ENCODE measurements around the gene ST7. TPM values are rescaled to one million over a fixed set of nuclear protein-coding genes. Genes with fewer than 3 reads are reported as not detected.

The ST7 gene
- total and polyA plus RNA-seq, 2 donors (not counting 1 experiment from before 2014, with no cell fraction given): 2.3 to 4.6 TPM

DNA sequence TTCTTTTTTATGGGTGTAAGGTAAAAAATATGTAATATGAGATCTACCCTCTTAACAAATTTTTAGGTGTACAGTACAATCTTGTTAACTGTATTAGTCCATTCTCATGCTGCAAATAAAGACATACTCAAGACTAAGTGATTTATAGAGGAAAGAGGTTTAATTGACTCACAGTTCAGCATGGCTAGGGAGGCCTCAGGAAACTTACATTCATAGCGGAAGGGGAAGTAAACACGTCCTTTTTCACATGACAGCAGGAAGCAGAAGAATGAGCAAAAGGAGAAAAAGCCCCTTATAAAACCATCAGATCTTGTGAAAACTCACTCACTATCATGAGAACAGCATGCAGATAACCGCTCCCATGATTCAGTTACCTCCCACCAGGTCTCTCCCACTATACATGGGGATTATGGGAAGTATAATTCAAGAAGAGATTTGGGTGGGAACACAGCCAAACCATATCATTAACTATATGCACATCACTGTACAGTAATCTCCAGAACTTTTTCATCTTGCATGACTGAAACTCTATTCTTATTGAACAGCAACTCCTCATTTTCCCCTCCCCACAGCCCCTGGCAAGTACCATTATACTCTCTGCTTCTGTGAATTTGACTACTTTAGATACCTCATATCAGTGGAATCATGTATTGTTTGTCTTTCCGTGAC lies 242.2 kb downstream of the ST7 start:
- intact Hi-C loops (cut with micrococcal nuclease): no loop called here
- H3K27me3 ChIP-seq (replicated peaks in 1 of 4; ENCODE audit: control extremely low read depth in 1 of 4, control insufficient read depth in 3 of 4, insufficient read depth in 4 of 4, low read length in 3 of 4): no peaks in the 10 kb centered on the region
- no peaks in the 10 kb centered on the region for H3K9me3 ChIP-seq (ENCODE audit: control extremely low read depth in 1 of 3, control insufficient read depth in 2 of 3, insufficient read depth in 1 of 3, low read length in 2 of 3)
- Mint-ChIP-seq H3K27ac (no peak overlapping the region), H3K27me3 (no peaks in the 10 kb centered on the region), H3K4me1 (no peaks in the 10 kb centered on the region), H3K9me3 (ENCODE audit: insufficient read depth) (no peaks in the 10 kb centered on the region), H3K4me3 (no peak overlapping the region)
- CTCF ChIA-PET: no interaction called here
- H3K4me3 ChIP-seq (ENCODE audit: control extremely low read depth in 1 of 5, extremely low read depth in 1 of 5, insufficient read depth in 1 of 5, low read depth in 2 of 5, low read length in 4 of 5): no peak overlapping the region
- ATAC-seq (ENCODE audit: low read depth): no peak
- H3K4me1 ChIP-seq (ENCODE audit: control insufficient read depth in 2 of 2, insufficient read depth in 2 of 2, low read length in 2 of 2): no peaks in the 10 kb centered on the region
- DNase-seq: no peak
- H3K27ac ChIP-seq (ENCODE audit: low read length in 2 of 2): no peak overlapping the region
- H4K20me1 ChIP-seq (ENCODE audit: control insufficient read depth, insufficient read depth, low read length, poor library complexity, severe bottlenecking): no peaks in the 10 kb centered on the region
- WGBS (ENCODE audit: insufficient coverage): 20% methylated on average over 1 of the region's 4 CpGs
- no peak overlapping the region for H3K9ac ChIP-seq (ENCODE audit: low read length)
- TF ChIP-seq EZH2 (IDR thresholded peaks at IDR 0.05; ENCODE audit: borderline replicate concordance, insufficient read depth, low read depth, low read length, poor library complexity, severe bottlenecking): no peak
- TF ChIP-seq, protein P1, sequence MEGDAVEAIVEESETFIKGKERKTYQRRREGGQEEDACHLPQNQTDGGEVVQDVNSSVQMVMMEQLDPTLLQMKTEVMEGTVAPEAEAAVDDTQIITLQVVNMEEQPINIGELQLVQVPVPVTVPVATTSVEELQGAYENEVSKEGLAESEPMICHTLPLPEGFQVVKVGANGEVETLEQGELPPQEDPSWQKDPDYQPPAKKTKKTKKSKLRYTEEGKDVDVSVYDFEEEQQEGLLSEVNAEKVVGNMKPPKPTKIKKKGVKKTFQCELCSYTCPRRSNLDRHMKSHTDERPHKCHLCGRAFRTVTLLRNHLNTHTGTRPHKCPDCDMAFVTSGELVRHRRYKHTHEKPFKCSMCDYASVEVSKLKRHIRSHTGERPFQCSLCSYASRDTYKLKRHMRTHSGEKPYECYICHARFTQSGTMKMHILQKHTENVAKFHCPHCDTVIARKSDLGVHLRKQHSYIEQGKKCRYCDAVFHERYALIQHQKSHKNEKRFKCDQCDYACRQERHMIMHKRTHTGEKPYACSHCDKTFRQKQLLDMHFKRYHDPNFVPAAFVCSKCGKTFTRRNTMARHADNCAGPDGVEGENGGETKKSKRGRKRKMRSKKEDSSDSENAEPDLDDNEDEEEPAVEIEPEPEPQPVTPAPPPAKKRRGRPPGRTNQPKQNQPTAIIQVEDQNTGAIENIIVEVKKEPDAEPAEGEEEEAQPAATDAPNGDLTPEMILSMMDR (IDR thresholded peaks at IDR 0.05): no peak
- POLR2A ChIA-PET: no interaction called here
- no peaks in the 10 kb centered on the region for H3K36me3 ChIP-seq (replicated peaks in 1 of 2; ENCODE audit: control extremely low read depth in 1 of 2, control insufficient read depth in 1 of 2, extremely low read depth in 1 of 2, insufficient read depth in 2 of 2, low read length in 1 of 2)
- H3K79me2 ChIP-seq (ENCODE audit: control insufficient read depth, insufficient read depth, low read length): no peaks in the 10 kb centered on the region
- no peak overlapping the region for H2AFZ ChIP-seq (ENCODE audit: insufficient read depth, low read depth, low read length, poor library complexity, severe bottlenecking)
- no peak overlapping the region for H3K4me2 ChIP-seq (replicated peaks; ENCODE audit: low read depth, low read length, poor library complexity, severe bottlenecking)

GRCh38 chr7:117200132-117200531 lies 246.8 kb downstream of the ST7 start:
- intact Hi-C loops (cut with micrococcal nuclease): no loop called here
- CTCF ChIA-PET: no interaction called here
- H4K20me1 ChIP-seq (ENCODE audit: control insufficient read depth, insufficient read depth, low read length, poor library complexity, severe bottlenecking): no peaks in the 10 kb centered on the region

More at GRCh38 chr7:117200132-117200531, 246.8 kb downstream of the ST7 start:
- Histone ChIP-seq H2AFZ (ENCODE audit: insufficient read depth, low read depth, low read length, poor library complexity, severe bottlenecking) (no peak overlapping the region), H3K4me1 (ENCODE audit: control insufficient read depth in 2 of 2, insufficient read depth in 2 of 2, low read length in 2 of 2) (no peaks in the 10 kb centered on the region), H3K4me2 (replicated peaks; ENCODE audit: low read depth, low read length, poor library complexity, severe bottlenecking) (no peak overlapping the region), H3K27ac (ENCODE audit: low read length in 2 of 2) (no peak overlapping the region), H3K27me3 (replicated peaks in 1 of 4; ENCODE audit: control extremely low read depth in 1 of 4, control insufficient read depth in 3 of 4, insufficient read depth in 4 of 4, low read length in 3 of 4) (no peaks in the 10 kb centered on the region), H3K9me3 (ENCODE audit: control extremely low read depth in 1 of 3, control insufficient read depth in 2 of 3, insufficient read depth in 1 of 3, low read length in 2 of 3) (no peaks in the 10 kb centered on the region), H3K36me3 (replicated peaks in 1 of 2; ENCODE audit: control extremely low read depth in 1 of 2, control insufficient read depth in 1 of 2, extremely low read depth in 1 of 2, insufficient read depth in 2 of 2, low read length in 1 of 2) (no peaks in the 10 kb centered on the region), H3K4me3 (ENCODE audit: control extremely low read depth in 1 of 5, extremely low read depth in 1 of 5, insufficient read depth in 1 of 5, low read depth in 2 of 5, low read length in 4 of 5) (no peak overlapping the region), H3K79me2 (ENCODE audit: control insufficient read depth, insufficient read depth, low read length) (no peaks in the 10 kb centered on the region), H3K9ac (ENCODE audit: low read length) (no peak overlapping the region)
- Mint-ChIP-seq H3K27ac (no peak overlapping the region), H3K27me3 (no peaks in the 10 kb centered on the region), H3K9me3 (ENCODE audit: insufficient read depth) (no peaks in the 10 kb centered on the region), H3K4me3 (no peak overlapping the region), H3K4me1 (no peaks in the 10 kb centered on the region)
- ATAC-seq (ENCODE audit: low read depth) (no peak), DNase-seq (no peak)
- TF ChIP-seq, protein P1 (IDR thresholded peaks at IDR 0.05): no peak
- POLR2A ChIA-PET: no interaction called here
- no CpG with 5 or more reads among the region's 2 CpGs for WGBS (ENCODE audit: insufficient coverage)
